Activated CD8-positive, alpha-beta T cell treated with anti-CD3 and anti-CD28 coated beads, Interleukin-2, amount 10 ng/mL, durations not matched to agents 7 days and 5 days (primary cell): ENCODE data around the gene NCCRP1. TPM values are rescaled to one million over a fixed set of nuclear protein-coding genes. Genes with fewer than 3 reads are reported as not detected.
A peak's percentile ranks its signal among the peaks of the same experiment; 100 is the strongest.

Experiments used
- ATAC-seq: fragments of 150-1000 bp; cut with Tn5 transposase; one replicate; pipeline ENCODE4 v1.10.0; 2021; ENCODE audit warnings: moderate library complexity
- CTCF ChIA-PET: fragments of 350-600 bp; sonication (Branson Sonifier 250); formaldehyde crosslinking; loops from one replicate; lab custom pipeline; 2021; ENCODE audit warnings: antibody characterized with exemption; lab: Charles Lee
- POLR2A ChIA-PET: fragments of 350-600 bp; sonication (Branson Sonifier 250); formaldehyde crosslinking; loops from one replicate; lab custom pipeline; 2021; ENCODE audit warnings: antibody characterized with exemption; lab: Charles Lee
- DNase-seq: peaks from one replicate; pipeline ENCODE4 v3.0.0-alpha.2; 2020
- H3K27ac Mint-ChIP-seq: one replicate; pipeline ENCODE4 v1.8.0; 2021; ENCODE audit warnings: mild to moderate bottlenecking, mixed read lengths
- H3K27me3 Mint-ChIP-seq: one replicate; pipeline ENCODE4 v1.8.0; 2021; ENCODE audit warnings: low read depth, mixed read lengths
- H3K36me3 Mint-ChIP-seq: one replicate; pipeline ENCODE4 v1.8.0; 2021; ENCODE audit warnings: low read depth, mixed read lengths
- H3K4me1 Mint-ChIP-seq: one replicate; pipeline ENCODE4 v1.8.0; 2021; ENCODE audit warnings: low read depth, mixed read lengths
- H3K4me3 Mint-ChIP-seq: one replicate; pipeline ENCODE4 v1.8.0; 2021; ENCODE audit warnings: mild to moderate bottlenecking, mixed read lengths
- H3K9me3 Mint-ChIP-seq: one replicate; pipeline ENCODE4 v1.8.0; 2022; ENCODE audit warnings: mixed read lengths; ENCODE audit not compliant: insufficient read depth
- total RNA-seq, 2 experiments: library from RNA; stranded (reverse); gene quantifications; one replicate each; pipeline ENCODE4 v1.2.3, GENCODE V29; 2021

NCCRP1 gene
- total RNA-seq, 2 experiments from 2014 or later, result not detected

GRCh38 chr19:39156326-39157230, 40.2 kb upstream of the NCCRP1 start:
- H3K9me3 Mint-ChIP-seq, result no peaks in the 10 kb centered on the region
- no peak overlapping the region for H3K4me3 Mint-ChIP-seq
- ATAC-seq (no peak), DNase-seq (no peak)
- CTCF ChIA-PET, result no interaction called here
- no peaks in the 10 kb centered on the region for H3K36me3 Mint-ChIP-seq
- H3K27ac Mint-ChIP-seq, result no peak overlapping the region
- POLR2A ChIA-PET, result no interaction called here
- H3K4me1 Mint-ChIP-seq, result peaks cover 34% of the 10 kb centered on the region
- no peaks in the 10 kb centered on the region for H3K27me3 Mint-ChIP-seq

- no peak overlapping the region for H3K4me3 Mint-ChIP-seq
- H3K27ac Mint-ChIP-seq, result no peak overlapping the region
- H3K9me3 Mint-ChIP-seq, result no peaks in the 10 kb centered on the region
- CTCF ChIA-PET, result no interaction called here
- H3K4me1 Mint-ChIP-seq, result peaks cover 34% of the 10 kb centered on the region
- POLR2A ChIA-PET, result no interaction called here
- H3K27me3 Mint-ChIP-seq, result no peaks in the 10 kb centered on the region
- no peaks in the 10 kb centered on the region for H3K36me3 Mint-ChIP-seq
- DNase-seq (no peak), ATAC-seq (no peak)
Observed at GRCh38 chr19:39157275-39157996, 39.3 kb upstream of the NCCRP1 start.

GRCh38 chr19:39157997-39158389, 38.8 kb upstream of the NCCRP1 start:
- POLR2A ChIA-PET, result no interaction called here
- ATAC-seq (no peak), DNase-seq (no peak)
- CTCF ChIA-PET, result no interaction called here
- no peaks in the 10 kb centered on the region for H3K36me3 Mint-ChIP-seq
- no peak overlapping the region for H3K27ac Mint-ChIP-seq
- no peaks in the 10 kb centered on the region for H3K27me3 Mint-ChIP-seq
- H3K4me3 Mint-ChIP-seq, result no peak overlapping the region
- no peaks in the 10 kb centered on the region for H3K9me3 Mint-ChIP-seq
- peaks cover 39% of the 10 kb centered on the region for H3K4me1 Mint-ChIP-seq

GRCh38 chr19:39158646-39159260, 38.0 kb upstream of the NCCRP1 start:
- Mint-ChIP-seq H3K4me1 (peaks cover 39% of the 10 kb centered on the region), H3K27ac (no peak overlapping the region), H3K36me3 (no peaks in the 10 kb centered on the region), H3K27me3 (no peaks in the 10 kb centered on the region), H3K9me3 (no peaks in the 10 kb centered on the region), H3K4me3 (no peak overlapping the region)
- ChIA-PET CTCF (no interaction called here), POLR2A (no interaction called here)
- ATAC-seq, result no peak
- DNase-seq, result no peak

GRCh38 chr19:39160523-39160861, 36.3 kb upstream of the NCCRP1 start:
- CTCF ChIA-PET, result no interaction called here
- no peak for ATAC-seq
- no peak overlapping the region for H3K27ac Mint-ChIP-seq
- no peaks in the 10 kb centered on the region for H3K9me3 Mint-ChIP-seq
- POLR2A ChIA-PET, result no interaction called here
- no peak overlapping the region for H3K4me3 Mint-ChIP-seq
- H3K27me3 Mint-ChIP-seq, result no peaks in the 10 kb centered on the region
- H3K36me3 Mint-ChIP-seq, result no peaks in the 10 kb centered on the region
- H3K4me1 Mint-ChIP-seq, result peaks cover 25% of the 10 kb centered on the region
- DNase-seq, result no peak

GRCh38 chr19:39160889-39161672, 35.7 kb upstream of the NCCRP1 start:
- CTCF ChIA-PET, result no interaction called here
- Mint-ChIP-seq H3K9me3 (no peaks in the 10 kb centered on the region), H3K36me3 (no peaks in the 10 kb centered on the region), H3K4me3 (no peak overlapping the region), H3K27ac (no peak overlapping the region), H3K4me1 (peaks cover 21% of the 10 kb centered on the region), H3K27me3 (no peaks in the 10 kb centered on the region)
- ATAC-seq (no peak), DNase-seq (no peak)
- POLR2A ChIA-PET, result no interaction called here

GRCh38 chr19:39162441-39163043, 34.2 kb upstream of the NCCRP1 start:
- no peak for DNase-seq
- H3K27me3 Mint-ChIP-seq, result no peaks in the 10 kb centered on the region
- H3K9me3 Mint-ChIP-seq, result no peaks in the 10 kb centered on the region
- peaks cover 11% of the 10 kb centered on the region for H3K4me1 Mint-ChIP-seq
- ATAC-seq, result no peak
- no peak overlapping the region for H3K4me3 Mint-ChIP-seq
- CTCF ChIA-PET, result no interaction called here
- no peaks in the 10 kb centered on the region for H3K36me3 Mint-ChIP-seq
- POLR2A ChIA-PET, result interaction anchor here (0.8 kb wide), 1 partner anchor 26 kb away, joined by 3 read pairs; no protein-coding TSS in a partner anchor
- H3K27ac Mint-ChIP-seq, result no peak overlapping the region

- Mint-ChIP-seq H3K27ac (peak overlapping the region; percentile 61), H3K36me3 (no peaks in the 10 kb centered on the region), H3K4me1 (peaks cover 11% of the 10 kb centered on the region), H3K9me3 (no peaks in the 10 kb centered on the region), H3K27me3 (no peaks in the 10 kb centered on the region), H3K4me3 (no peak overlapping the region)
- DNase-seq, result no peak
- ChIA-PET CTCF (no interaction called here), POLR2A (no interaction called here)
- ATAC-seq, result no peak
Observed at GRCh38 chr19:39163621-39164020, 33.1 kb upstream of the NCCRP1 start.

GRCh38 chr19:39164289-39164688, 32.5 kb upstream of the NCCRP1 start:
- no peak for ATAC-seq
- H3K9me3 Mint-ChIP-seq, result no peaks in the 10 kb centered on the region

GRCh38 chr19:39165857-39166256, 30.9 kb upstream of the NCCRP1 start:
- ATAC-seq, result no peak
- no peak overlapping the region for H3K27ac Mint-ChIP-seq
- CTCF ChIA-PET, result no interaction called here
- no peaks in the 10 kb centered on the region for H3K9me3 Mint-ChIP-seq
- POLR2A ChIA-PET, result no interaction called here
- H3K36me3 Mint-ChIP-seq, result no peaks in the 10 kb centered on the region
- H3K4me1 Mint-ChIP-seq, result peaks cover 5% of the 10 kb centered on the region
- no peaks in the 10 kb centered on the region for H3K27me3 Mint-ChIP-seq
- H3K4me3 Mint-ChIP-seq, result no peak overlapping the region
- DNase-seq, result no peak

More at GRCh38 chr19:39164289-39164688, 32.5 kb upstream of the NCCRP1 start:
- no peaks in the 10 kb centered on the region for H3K36me3 Mint-ChIP-seq
- ChIA-PET CTCF (no interaction called here), POLR2A (no interaction called here)
- DNase-seq, result no peak
- no peak overlapping the region for H3K4me3 Mint-ChIP-seq
- peaks cover 11% of the 10 kb centered on the region for H3K4me1 Mint-ChIP-seq
- H3K27ac Mint-ChIP-seq, result no peak overlapping the region
- no peaks in the 10 kb centered on the region for H3K27me3 Mint-ChIP-seq

- Mint-ChIP-seq H3K27me3 (no peaks in the 10 kb centered on the region), H3K4me1 (peaks cover 5% of the 10 kb centered on the region), H3K36me3 (no peaks in the 10 kb centered on the region), H3K4me3 (no peak overlapping the region), H3K9me3 (no peaks in the 10 kb centered on the region), H3K27ac (no peak overlapping the region)
- no peak for ATAC-seq
- CTCF ChIA-PET, result no interaction called here
- DNase-seq, result no peak
- POLR2A ChIA-PET, result no interaction called here
Observed at GRCh38 chr19:39166571-39167391, 30.0 kb upstream of the NCCRP1 start.
